Keratinocyte (primary cell): ENCODE results near the gene MCUR1. TPM values are rescaled to one million over a fixed set of nuclear protein-coding genes. Genes with fewer than 3 reads are reported as not detected.

ENCODE experiments used
- DNase-seq: peaks from one replicate; pipeline ENCODE4 v3.0.0-alpha.2; 2011; ENCODE audit warnings: low read depth, missing footprints, low spot score
- FAIRE-seq: peaks from 2 replicates; lab custom pipeline; 2011; peaks lifted over from hg19 to GRCh38; lab: Jason Lieb, UNC
- H2AFZ ChIP-seq: 2 replicates; pipeline ENCODE4 v1.6.0; 2012; ENCODE audit warnings: low read length, control low read depth, inconsistent platforms; ENCODE audit not compliant: control insufficient read depth
- H3K27ac ChIP-seq: 2 replicates; pipeline ENCODE4 v1.5.1; 2011; ENCODE audit warnings: low read length; ENCODE audit not compliant: control insufficient read depth, insufficient read depth
- H3K27me3 ChIP-seq: 3 replicates; pipeline ENCODE4 v1.6.0; 2011; ENCODE audit warnings: low read length; ENCODE audit not compliant: control insufficient read depth, insufficient read depth; ENCODE audit errors: extremely low read depth
- H3K36me3 ChIP-seq, 2 experiments: 2 replicates in 1 of 2; 3 replicates in 1 of 2; pipeline ENCODE4 v1.5.1; 2011; ENCODE audit warnings: low read length in 2 of 2, mild to moderate bottlenecking in 1 of 2; ENCODE audit not compliant: control insufficient read depth in 2 of 2, insufficient read depth in 2 of 2; ENCODE audit errors: extremely low read depth in 1 of 2
- H3K4me1 ChIP-seq: 3 replicates; pipeline ENCODE4 v1.5.1; 2011; ENCODE audit warnings: low read length; ENCODE audit not compliant: control insufficient read depth, insufficient read depth; ENCODE audit errors: extremely low read depth
- H3K4me2 ChIP-seq: 3 replicates; pipeline ENCODE4 v1.6.0; 2011; ENCODE audit warnings: low read depth, low read length; ENCODE audit not compliant: control insufficient read depth, insufficient read depth; ENCODE audit errors: extremely low read depth
- H3K4me3 ChIP-seq, 3 experiments: fragments of 200-600 bp in 1 of 3; sonication (generic) in 1 of 3; 2 replicates in 2 of 3; 3 replicates in 1 of 3; pipeline ENCODE4 v1.5.1; 2011 to 2016; ENCODE audit warnings: low read length in 3 of 3, mild to moderate bottlenecking in 3 of 3, control low read depth in 2 of 3, inconsistent platforms in 1 of 3, low read depth in 1 of 3, mixed read lengths in 1 of 3, mixed run types in 1 of 3, moderate library complexity in 1 of 3; ENCODE audit not compliant: control insufficient read depth in 2 of 3, insufficient read depth in 2 of 3; ENCODE audit errors: extremely low read depth in 1 of 3
- H3K79me2 ChIP-seq: 2 replicates; pipeline ENCODE4 v1.6.0; 2012; ENCODE audit warnings: low read length; ENCODE audit not compliant: control insufficient read depth, insufficient read depth
- H3K9ac ChIP-seq: 3 replicates; pipeline ENCODE4 v1.6.0; 2011; ENCODE audit warnings: low read length; ENCODE audit not compliant: control insufficient read depth, insufficient read depth; ENCODE audit errors: extremely low read depth
- H3K9me1 ChIP-seq: 3 replicates; pipeline ENCODE4 v1.6.0; 2011; ENCODE audit warnings: low read length; ENCODE audit not compliant: control insufficient read depth, insufficient read depth; ENCODE audit errors: extremely low read depth
- H3K9me3 ChIP-seq: 2 replicates; pipeline ENCODE4 v1.5.1; 2012; ENCODE audit warnings: low read depth, low read length; ENCODE audit not compliant: control insufficient read depth
- H4K20me1 ChIP-seq: 3 replicates; pipeline ENCODE4 v1.6.0; 2011; ENCODE audit warnings: low read length; ENCODE audit not compliant: control insufficient read depth, insufficient read depth; ENCODE audit errors: extremely low read depth
- EZH2 ChIP-seq: IDR thresholded peaks from one replicate; pipeline ENCODE4 v1.6.1; 2012; ENCODE audit warnings: inconsistent platforms, mild to moderate bottlenecking, low read length, moderate library complexity
- dilution Hi-C: fragments of 300-500 bp; cut with MboI; formaldehyde crosslinking; loops from one replicate; pipeline ENCODE4 v1.7.0; 2020; ENCODE audit warnings: low sequenced_read_pairs; ENCODE audit not compliant: extremely low pct_ligation_motif_present
- polyA plus RNA-seq, 5 experiments: library from polyadenylated mRNA; depleted of rRNA in 3 of 5; stranded (reverse) in 3 of 5; stranded (forward) in 1 of 5; unstranded in 1 of 5; fragments of >200 nt; gene quantifications; 1 replicate in 1 of 5; 2 replicates in 3 of 5; 3 replicates in 1 of 5; pipeline versions ENCODE4 v1.2.1 to v1.2.3, GENCODE V29; 2011 to 2012; ENCODE audit warnings: missing spikeins in 2 of 5, low read depth in 1 of 5, low replicate concordance in 1 of 5
- TF ChIP-seq, protein P1 (sequence below), 3 experiments: IDR thresholded peaks in 1 of 3; conservative IDR thresholded peaks in 1 of 3; optimal IDR thresholded peaks in 1 of 3; 2 replicates in 2 of 3; 3 replicates in 1 of 3; pipeline versions ENCODE3 to v1.5.1; 2011; ENCODE audit warnings: low read length in 3 of 3, mild to moderate bottlenecking in 3 of 3, moderate library complexity in 2 of 3, control low read depth in 1 of 3, inconsistent platforms in 1 of 3; ENCODE audit not compliant: insufficient read depth in 2 of 3; ENCODE audit errors: extremely low read depth in 1 of 3

MCUR1 gene
- polyA plus RNA-seq, 1 donor (not counting 4 experiments of a cell fraction or from before 2014, with no cell fraction given), result 15.3 TPM

DNA sequence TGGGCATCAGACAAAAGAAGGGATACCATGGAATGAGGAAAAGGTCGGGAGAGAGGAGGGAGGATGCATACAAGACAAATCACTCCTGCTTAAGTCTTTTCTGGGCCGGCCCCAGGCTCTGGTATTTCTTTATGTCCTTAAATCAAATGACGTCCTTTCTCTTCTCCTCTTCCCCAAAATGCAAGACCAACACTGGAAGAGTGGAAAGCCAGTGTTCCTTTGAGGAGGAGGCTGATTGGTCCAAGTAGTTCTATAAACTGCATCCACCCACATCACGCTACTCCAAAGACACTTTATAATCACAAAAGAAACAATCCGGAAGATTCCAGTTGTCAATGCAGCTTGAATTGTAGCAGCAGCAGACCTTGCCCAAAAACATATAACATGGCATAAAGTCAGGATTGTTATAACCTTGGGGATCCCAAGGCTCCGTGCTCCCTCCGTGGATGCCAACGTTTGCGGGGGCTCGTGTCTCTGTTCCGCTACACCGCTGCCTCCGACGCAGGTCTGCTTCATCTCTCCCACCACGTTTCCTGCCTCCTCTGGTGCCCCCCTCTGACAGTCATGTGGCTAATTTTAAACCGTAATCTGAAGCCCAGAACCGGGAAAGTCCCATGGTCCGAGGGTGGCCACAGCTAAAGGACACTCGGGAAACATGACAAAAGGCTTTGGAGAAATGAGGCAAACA lies 47.1 kb downstream of the MCUR1 start:
- TF ChIP-seq, protein P1, sequence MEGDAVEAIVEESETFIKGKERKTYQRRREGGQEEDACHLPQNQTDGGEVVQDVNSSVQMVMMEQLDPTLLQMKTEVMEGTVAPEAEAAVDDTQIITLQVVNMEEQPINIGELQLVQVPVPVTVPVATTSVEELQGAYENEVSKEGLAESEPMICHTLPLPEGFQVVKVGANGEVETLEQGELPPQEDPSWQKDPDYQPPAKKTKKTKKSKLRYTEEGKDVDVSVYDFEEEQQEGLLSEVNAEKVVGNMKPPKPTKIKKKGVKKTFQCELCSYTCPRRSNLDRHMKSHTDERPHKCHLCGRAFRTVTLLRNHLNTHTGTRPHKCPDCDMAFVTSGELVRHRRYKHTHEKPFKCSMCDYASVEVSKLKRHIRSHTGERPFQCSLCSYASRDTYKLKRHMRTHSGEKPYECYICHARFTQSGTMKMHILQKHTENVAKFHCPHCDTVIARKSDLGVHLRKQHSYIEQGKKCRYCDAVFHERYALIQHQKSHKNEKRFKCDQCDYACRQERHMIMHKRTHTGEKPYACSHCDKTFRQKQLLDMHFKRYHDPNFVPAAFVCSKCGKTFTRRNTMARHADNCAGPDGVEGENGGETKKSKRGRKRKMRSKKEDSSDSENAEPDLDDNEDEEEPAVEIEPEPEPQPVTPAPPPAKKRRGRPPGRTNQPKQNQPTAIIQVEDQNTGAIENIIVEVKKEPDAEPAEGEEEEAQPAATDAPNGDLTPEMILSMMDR (optimal IDR thresholded peaks at IDR 0.05 in 1 of 3, IDR thresholded peaks at IDR 0.05 in 1 of 3, conservative IDR thresholded peaks at IDR 0.05 in 1 of 3; ENCODE audit: extremely low read depth in 1 of 3, insufficient read depth in 2 of 3, low read length in 3 of 3), result peak in 1 of 3 experiments; percentile 27
- TF ChIP-seq EZH2, result no peak
- Histone ChIP-seq H3K4me1 (peaks cover 19% of the 10 kb centered on the region), H3K4me3 (no peak overlapping the region), H3K36me3 (no peaks in the 10 kb centered on the region), H4K20me1 (no peaks in the 10 kb centered on the region), H3K4me2 (no peak overlapping the region), H3K27me3 (no peaks in the 10 kb centered on the region), H3K27ac (no peak overlapping the region), H3K9me3 (no peaks in the 10 kb centered on the region), H3K9me1 (no peaks in the 10 kb centered on the region), H3K79me2 (no peaks in the 10 kb centered on the region), H3K9ac (no peak overlapping the region), H2AFZ (no peak overlapping the region)
- DNase-seq (no peak), FAIRE-seq (no peak)
- dilution Hi-C loops, result no loop called here

DNA sequence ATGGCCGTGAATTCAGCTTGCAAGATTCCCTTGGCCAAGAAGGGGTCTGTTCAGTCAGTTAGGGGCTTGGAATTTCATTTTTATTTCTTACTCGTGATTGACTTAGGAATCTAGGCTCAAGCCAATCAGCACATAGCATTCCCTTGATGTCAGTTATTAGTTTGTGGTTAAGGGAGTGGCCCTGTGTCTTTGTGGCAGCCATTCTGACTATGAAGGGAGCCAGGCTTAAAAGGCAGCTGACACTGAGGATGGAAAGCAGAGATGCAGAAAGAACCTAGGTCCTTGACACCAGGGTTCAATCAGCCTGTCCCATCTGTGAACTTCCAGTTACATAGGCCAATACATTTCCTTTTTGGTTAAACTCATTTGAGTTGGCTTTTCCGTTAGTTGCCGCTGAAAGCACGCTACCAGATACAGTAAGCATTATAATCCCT lies 48.1 kb downstream of the MCUR1 start:
- FAIRE-seq (peak; percentile 52), DNase-seq (no peak)
- peak overlapping the region; percentile 55 for H3K4me2 ChIP-seq
- no peaks in the 10 kb centered on the region for H3K36me3 ChIP-seq
- no peak overlapping the region for H3K4me3 ChIP-seq
- peak overlapping the region; percentile 57 for H2AFZ ChIP-seq
- dilution Hi-C loops, result no loop called here
- H3K27me3 ChIP-seq, result no peaks in the 10 kb centered on the region
- no peaks in the 10 kb centered on the region for H3K9me3 ChIP-seq
- TF ChIP-seq EZH2, result no peak
- TF ChIP-seq, protein P1 (optimal IDR thresholded peaks at IDR 0.05 in 1 of 3, IDR thresholded peaks at IDR 0.05 in 1 of 3, conservative IDR thresholded peaks at IDR 0.05 in 1 of 3; ENCODE audit: extremely low read depth in 1 of 3, insufficient read depth in 2 of 3, low read length in 3 of 3), result no peak
- H3K4me1 ChIP-seq, result peaks cover 28% of the 10 kb centered on the region
- H3K27ac ChIP-seq, result peak overlapping the region; percentile 11
- no peaks in the 10 kb centered on the region for H3K79me2 ChIP-seq
- no peaks in the 10 kb centered on the region for H4K20me1 ChIP-seq
- no peaks in the 10 kb centered on the region for H3K9me1 ChIP-seq
- H3K9ac ChIP-seq, result no peak overlapping the region
